GM18858 (cell line): Measurements from ENCODE around the gene SGF29.
"Not testable (repeated sequence)": the region's sequence is repeated elsewhere in the genome, so short reads cannot be mapped to it uniquely, and the experiment has no call there.

Experiments
- ATAC-seq: cut with Tn5 transposase; IDR thresholded peaks from one replicate; pipeline ENCODE4 v1.9.1; 2021; ENCODE audit not compliant: unreplicated experiment

SGF29 gene

DNA sequence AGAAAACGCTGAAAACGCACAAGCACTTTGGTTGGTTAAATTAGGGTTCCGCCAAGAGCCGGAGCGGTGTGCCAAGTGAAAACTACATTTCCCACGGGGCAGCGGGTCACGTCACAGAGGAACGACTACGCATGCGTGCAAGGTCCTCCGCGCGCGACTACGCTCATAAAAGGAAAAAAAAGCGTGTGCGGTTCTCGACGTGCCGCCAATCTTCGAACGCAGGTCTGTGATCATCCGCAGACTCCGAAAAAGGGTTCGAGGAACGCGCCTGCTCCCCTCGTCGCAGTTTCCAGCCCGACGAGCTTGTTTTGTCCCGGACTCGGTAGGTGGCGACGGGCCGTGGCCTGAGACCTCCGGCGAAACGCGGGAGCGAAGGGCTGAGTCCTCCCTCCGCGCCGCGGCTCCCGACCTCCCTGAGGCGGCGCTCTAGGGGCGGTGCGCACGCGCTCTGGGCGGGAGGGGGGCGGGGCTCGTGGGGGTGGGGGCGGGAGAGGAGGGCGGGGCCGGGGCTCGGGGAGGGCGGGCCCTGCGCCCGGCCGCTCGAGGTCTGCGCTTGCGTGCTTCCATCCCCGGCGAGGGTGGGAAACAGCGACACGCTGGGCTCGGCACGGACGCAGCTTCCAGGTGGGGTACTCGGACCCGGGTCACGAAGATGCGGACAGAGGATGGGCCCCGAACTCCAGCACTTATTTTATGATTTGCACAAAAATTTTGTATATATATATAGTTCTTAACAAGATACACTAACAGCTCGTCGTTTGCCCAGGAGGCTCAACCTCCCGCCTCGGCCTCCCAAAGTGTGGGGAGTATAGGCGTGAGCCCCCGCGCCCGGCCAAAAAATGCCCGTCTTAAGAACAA lies at the start of gene SGF29:
TSS of gene SGF29 (plus strand) at position 145 of the 858 bp plus-strand sequence. CDS start 27,150 bp downstream, outside the sequence.
- ATAC-seq = peak; percentile 45

DNA sequence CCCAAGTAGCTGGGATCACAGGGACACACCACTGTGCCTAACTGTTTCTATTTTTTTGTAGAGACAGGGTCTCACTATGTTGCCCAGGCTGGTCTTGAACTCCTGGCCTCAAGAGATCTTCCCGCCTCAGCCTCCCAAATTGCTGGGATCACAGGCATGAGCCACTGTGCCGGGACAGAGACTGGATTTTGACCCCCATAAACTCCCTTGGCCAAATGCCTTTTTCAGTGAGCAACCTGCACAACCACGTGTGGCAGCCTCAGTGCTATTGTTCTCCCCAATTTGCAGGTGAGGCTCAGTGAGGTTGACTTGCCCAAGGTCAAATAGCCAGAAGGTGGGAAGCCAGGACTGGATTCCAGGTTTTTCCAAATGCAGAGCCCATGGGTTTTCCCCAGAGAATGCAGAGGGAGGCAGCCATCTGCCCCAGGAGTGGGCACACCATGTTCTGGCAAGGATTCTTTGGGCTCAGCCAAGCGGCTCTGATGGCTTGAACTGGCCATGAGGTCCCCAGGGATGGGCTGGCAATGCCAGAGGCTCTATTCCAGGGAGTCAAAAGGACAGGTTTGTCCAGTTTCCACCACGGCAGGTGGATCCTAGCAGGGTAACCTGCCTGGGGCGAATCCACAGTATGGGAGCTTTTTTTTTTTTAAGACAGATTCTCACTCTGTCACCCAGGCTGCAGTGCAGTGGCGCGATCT lies 48.9 kb upstream of the SGF29 start:
- ATAC-seq = no peak

DNA sequence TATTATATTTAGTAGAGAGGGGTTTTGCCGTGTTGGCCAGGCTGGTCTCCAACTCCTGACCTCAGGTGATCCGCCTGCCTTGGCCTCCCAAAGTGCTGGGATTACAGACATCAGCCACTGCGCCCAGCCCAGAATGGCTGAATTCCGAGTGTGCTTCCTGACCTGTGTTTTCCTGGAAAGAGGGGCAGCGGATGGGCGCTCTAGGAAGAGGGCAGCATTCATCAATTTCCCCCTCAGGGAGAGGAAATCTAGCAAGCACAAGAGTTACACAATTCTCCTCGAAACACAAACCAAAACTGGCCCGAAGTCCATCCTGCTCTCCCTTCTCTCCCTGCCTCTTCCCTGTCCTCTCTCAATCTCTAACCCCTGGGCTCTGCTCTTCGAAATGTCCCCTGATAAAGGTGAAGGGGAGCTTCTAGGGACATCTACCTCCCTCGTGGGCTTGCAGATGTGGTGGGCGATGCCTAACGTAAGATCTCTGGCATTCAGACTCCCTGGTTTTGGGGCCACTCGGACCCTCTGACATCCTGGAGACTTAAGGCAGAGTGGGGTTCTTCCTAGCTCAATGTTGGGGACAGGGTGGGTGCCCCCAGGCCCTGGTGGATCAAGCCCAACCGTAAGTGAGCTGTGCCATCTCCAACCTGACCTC lies 48.1 kb upstream of the SGF29 start:
- ATAC-seq = no peak

DNA sequence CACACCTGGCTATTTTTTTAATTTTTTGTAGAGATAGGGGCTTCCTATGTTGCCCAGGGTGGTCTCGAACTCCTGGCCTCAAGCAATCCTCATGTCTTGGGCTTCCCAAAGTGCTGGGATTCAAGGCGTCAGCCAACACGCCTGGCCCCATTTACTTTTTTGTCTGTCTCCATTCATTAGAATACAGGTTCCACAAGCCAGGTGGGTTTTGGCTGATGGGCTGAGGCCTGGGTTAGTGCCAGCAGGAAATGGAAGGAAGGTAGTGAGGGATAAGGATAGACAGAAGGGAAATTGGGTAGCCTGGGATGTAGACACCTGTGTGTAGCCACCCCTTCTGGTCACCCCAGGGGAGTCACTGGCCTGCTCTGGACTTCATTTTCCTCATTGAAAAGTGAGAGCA lies 42.7 kb upstream of the SGF29 start:
- no peak for ATAC-seq

DNA sequence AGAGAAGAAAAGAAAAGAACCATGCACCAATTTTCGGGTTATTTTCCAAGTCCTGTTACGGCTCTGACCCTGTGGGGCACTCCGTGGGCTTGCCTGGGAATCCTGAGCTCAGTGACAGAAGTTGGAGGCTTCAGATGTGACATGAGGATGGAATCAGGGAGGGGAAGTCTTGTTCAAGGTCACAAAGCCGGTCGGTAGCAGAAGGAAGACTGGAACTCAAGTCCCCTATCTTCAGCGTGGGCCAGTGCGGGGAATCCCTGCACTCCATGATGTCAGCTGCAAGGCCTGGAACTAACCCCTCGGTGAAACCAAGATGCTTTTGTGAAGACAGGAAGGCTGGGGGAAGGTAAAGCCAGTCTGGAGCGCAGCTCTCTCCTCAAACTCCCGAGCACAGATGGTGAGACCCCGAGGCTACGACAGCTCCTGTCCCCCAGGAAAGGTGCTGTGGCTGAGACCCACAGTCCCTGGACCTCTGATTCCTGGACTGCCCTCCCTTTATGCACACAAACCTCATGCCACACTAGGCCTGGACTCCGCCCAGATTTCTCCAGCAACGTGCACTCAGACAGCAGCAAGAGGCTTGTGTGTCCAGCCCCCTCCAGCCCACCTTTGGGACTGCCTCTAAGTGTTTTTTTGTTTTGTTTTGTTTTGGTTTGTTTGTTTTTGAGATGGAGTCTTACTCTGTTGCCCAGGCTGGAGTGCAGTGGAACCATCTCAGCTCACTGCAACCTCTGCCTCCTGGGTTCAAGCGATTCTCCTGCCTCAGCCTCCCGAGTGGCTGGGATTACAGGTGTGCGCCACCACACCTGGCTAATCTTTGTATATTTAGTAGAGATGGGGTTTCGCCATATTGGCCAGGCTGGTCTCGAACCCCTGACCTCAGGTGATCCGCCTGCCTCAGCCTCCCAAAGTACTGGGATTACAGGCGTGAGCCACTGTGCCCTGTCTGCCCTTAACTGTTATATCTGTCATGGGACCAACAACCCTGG lies 41.6 kb upstream of the SGF29 start:
- no peak for ATAC-seq

DNA sequence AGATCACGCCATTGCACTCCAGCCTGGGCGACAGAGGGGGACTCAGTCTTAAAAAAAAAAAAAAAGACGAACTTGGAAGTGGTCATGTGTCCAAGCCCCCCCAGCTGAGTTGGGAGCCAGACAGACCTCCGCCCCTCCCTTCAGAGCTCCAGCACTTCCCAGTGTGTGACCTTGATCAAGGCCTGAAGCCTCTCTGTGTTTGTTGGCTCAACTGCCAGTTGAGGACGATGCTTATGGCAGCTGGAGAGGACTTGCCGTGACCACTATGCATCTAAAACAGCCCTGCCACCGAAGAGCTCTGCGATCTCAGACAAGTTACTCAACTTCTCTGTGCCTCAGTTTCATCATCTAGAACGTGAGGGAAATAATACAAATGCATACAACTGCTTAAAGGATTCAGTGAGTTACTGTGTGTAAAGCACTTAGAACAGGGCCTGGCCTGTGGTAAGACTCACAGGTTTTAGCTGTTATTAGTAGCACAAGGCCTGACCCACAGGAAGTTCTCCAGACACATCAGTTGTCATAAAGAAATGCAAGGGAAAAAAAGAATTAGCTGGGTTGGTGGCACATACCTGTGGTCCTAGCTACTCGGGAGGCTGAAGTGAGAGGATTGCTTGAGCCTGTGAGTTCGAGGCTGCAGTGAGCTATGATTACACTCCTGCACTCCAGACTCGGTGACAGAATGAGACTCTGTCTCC lies 40.1 kb upstream of the SGF29 start:
- ATAC-seq = no peak

DNA sequence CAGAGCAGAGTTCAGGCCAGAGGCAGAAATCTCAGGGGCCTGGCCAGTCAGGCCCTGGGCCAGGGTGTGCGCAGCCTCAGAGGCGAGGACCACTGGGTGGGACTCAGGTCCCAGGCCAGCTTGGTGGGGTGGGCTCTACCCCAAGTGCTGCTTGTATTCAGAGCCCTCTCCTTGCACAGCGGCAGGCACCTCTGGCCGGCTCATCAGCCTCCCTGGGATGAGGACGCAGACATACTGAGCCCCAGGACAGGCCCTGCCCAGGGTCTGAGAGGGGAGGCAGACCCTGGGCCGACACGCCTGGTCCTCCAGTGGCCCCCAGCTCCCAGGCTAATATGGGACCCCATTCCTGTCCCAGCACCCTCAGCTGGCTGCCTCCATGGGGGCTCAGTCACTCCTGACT lies 39.5 kb upstream of the SGF29 start:
- ATAC-seq = no peak

DNA sequence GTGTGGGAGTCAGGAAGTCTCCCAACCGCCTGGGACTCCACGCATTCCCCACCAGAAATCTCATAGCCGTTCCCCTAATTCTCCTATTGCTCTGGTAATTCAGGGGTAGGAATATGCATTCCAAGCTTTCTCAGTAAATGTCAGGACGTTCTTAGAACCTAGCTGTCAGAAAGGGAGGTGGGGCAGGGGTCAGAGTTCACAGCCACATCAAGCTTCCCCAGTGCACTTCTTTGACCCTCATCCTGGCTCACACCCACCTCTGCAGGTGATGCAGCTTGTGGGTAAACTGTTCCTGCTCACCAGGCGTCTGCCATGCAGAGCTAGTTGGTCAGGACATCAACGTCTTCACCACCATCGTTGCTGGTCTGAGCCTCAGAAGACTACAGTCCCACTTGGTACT lies 33.0 kb upstream of the SGF29 start:
- ATAC-seq = no peak

DNA sequence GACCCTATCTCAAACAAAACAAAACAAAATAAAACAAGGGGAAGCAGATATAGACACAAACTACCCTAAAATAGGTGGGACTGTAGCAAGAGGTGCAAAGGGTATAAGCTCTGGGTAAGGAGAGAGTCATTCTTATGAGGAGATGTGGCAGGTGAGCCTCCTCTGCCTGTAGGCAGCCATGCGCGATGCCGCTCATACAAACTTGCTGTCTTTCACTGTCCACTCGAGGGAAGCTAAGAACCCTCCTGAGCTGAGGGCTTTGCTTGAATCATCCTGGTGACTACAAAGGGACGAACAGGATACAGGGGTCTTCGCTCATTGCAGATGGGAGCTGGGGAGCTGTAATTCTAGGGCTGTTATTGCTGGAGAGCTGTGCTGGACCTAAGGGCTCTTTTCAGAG lies 32.3 kb upstream of the SGF29 start:
- ATAC-seq = no peak

DNA sequence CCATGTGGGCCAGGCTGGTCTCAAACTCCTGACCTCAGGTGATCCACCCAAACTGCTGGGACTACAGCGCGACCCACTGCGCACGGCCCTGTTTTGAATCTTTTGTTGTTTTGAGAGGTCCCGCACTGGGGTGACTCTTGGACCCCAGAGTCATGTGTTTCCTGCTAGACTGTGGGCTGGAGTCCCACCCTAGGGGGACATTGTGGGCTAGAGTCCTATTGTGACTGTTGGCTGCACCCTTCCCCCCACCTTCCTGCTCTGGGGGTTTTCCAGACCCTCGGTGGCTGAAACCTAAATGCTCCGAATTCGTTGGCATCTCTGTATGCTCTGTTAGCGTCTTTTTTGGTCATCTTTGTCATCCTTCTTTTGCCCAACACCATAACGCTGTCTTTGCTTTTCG lies 30.9 kb upstream of the SGF29 start:
- no peak for ATAC-seq

DNA sequence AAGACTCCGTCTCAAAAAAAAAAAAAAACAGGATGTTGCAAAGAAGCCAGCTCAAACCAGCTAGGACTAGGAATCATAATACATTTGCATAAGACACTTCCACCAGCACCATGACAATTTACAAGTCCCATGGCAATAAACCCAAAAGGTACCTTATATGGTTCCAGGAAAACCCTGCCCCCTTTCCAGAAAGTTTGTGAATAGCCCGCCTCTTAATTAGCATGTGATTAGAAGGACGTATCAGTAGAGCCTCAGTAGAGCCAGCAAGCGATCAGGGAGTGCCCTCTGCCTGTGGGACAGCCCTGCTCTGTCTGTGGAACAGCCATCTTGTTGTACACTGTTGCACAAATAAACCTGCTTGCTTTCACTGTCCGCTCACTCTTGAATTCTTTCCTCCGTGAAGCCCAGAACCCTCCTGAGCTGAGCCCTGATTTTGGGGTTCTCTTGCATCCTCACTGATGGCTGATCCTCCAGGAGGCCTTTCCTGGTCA lies 29.0 kb upstream of the SGF29 start:
- no peak for ATAC-seq

DNA sequence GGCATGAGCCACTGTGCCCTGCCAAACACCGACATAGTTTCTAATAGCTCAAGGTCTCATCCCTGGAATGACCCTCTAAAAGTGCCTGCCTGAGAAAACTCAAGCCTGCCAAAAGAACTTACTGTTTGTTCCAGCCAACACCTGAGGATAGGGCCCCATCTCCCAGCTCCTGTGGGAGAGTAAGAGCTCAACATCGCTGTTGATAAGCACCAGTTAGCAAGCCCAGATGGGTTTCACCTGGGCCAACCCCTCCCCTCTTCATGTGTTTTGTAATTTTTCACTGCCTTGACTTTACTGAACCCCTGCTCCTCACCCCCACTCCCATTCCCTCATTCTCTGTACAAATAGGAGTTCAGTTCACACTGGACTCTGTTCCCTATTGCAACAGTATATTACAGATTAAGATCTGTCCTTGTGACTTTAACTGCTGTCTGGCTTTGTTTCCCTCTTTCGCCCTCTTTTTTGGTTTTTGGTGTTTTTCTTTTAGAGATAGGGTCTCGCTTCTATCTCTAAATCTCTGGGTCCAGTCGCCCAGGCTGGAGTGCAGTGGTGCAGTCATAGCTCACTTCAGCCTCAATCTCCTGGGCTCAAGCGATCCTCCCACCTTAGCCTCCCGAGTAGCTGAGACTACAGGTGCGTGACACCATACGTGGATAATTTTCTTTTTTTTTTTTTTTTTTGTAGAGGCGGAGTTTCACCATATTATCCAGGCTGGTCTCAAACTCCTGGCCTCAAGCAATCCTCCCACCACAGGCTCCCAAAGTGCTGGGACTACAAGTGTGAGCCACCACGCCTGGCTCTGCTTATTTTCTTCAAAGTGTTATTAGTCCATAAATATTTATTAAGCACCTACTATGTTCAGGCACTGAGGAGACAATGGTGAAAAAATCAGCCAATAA lies 27.3 kb upstream of the SGF29 start:
- no peak for ATAC-seq

DNA sequence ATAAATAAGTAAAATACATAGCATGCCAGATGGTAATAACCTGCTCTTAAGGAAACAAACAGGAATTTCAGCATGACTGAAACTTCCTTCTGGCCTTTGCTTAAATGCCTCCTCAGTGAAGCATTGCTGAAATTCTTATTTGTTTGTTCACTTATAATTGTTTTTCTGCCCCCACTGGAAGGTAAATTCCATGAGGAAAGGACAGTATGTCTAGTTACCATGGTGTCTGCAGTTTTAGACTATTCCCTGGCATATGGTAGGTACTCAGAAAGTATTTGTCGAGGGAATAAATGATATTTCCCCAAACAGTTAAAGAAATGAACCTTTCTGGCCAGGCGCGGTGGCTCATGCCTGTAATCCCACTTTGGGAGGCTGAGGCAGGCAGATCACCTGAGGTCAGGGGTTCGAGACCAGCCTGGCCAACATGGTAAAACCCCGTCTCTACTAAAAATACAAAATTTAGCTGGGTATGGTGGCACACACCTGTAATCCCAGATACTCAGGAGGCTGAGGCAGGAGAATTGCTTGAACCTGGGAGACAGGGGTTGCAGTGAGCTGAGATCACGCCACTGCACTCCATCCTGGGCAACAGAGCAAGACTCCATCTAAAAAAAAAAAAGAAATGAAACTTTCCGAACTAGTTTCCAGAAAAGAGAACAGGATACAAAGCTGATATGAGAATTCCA lies 26.5 kb upstream of the SGF29 start:
- ATAC-seq = not testable (repeated sequence)

DNA sequence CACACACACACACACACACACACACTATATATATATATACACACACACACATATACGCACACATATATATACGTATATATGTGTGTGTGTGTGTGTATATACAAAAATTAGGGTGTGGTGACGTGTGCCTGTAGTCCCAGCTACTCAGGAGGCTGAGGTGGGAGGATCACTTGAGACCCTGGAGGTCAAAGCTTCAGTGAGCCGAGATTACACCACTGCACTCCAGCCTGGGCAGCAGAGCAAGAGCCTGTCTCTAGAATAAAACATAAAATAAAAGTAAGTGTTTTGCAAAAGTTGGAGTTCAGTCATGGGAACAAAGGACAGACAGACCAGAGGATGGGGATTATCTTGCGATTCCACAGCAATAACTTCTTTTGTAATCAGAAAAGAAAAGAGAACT lies 25.7 kb upstream of the SGF29 start:
- ATAC-seq = no peak

DNA sequence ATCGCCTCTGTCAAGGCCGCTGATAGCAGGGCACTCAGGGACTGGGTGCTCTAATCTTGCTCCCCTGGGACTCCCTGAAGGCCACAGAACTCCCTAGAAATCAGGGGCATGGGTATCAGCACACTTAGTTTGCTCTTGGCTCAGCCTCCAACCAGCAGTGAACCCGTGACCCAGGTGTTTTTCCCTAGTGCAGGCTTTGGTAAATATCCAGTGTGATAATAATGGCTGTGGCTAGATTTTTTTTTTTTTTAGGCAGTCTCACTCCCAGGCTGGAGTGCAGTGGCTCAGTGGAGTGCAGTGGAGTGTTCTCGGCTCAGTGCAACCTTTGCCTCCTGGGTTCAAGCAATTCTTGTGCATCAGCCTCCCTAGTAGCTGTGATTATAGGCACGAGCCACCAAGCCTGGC lies 25.3 kb upstream of the SGF29 start:
- no peak for ATAC-seq

DNA sequence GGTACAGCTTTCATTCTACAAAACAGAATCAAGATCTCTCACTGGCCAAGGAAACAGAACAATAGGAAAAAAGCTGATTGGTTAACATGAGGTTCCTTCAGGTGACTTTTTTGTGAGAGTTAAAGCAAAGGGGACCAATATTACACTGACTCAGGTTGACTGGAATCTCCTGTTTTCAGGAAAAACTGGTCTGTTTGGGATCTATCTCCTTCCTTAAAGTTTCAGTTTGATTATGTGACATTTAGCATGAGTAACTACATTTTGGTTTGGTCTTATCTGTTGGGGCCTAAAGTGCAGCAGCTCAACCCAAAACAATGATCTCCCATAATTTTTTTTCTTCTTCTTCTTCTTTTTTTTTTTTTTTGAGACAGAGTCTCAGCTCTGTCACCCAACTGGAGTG lies 24.6 kb upstream of the SGF29 start:
- ATAC-seq = no peak

DNA sequence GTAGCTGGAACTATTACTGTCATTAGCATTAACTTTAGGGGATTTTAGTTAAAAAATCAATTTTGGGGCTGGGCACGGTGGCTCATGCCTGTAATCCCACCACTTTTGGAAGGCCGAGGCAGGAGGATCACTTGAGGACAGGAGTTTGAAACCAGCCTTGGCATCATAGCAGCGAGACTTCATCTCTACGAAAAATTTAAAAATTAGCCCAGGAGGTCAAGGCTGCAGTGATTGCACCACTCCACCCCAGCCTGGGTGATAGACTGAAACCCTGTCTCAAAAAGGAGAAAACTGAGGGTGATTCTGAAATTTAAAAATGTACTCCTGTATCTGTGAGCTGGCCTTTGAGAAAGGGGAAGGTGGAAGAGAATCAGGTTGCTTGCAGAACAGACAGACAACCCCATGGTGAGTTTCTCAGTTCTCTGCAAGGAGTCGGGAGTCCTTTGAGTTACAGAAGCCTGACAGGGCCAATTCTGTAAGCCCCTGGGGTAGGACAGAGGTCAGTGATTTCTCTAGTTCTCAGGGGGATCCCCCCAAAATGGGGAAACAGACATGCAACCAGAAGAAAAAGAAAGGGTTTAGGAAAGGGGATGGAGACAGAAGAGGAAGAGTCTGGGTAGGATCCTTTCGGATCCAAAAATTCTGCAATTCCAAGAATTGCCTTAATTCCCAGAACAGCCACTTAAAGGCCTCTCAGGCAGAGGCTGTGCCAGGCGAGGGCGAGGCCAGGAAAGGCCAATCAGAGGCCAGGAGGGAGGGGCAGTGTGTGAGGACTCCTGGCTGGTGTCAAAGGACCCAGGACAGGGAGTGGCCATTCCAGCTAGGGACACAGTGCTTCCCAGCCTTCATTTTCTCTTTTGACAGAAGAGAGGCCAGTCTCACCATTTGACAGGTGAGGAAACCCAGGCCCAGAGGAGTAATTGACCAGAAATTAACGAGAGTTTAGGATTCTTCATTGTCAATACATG lies 21.7 kb upstream of the SGF29 start:
- ATAC-seq = no peak
